HG03520 (cell line): ENCODE data around the gene RABEP2.

ENCODE experiments used
- ATAC-seq: cut with Tn5 transposase; IDR thresholded peaks from one replicate; pipeline ENCODE4 v1.9.1; 2021; ENCODE audit warnings: mild to moderate bottlenecking, moderate library complexity; ENCODE audit not compliant: unreplicated experiment

RABEP2 gene

DNA sequence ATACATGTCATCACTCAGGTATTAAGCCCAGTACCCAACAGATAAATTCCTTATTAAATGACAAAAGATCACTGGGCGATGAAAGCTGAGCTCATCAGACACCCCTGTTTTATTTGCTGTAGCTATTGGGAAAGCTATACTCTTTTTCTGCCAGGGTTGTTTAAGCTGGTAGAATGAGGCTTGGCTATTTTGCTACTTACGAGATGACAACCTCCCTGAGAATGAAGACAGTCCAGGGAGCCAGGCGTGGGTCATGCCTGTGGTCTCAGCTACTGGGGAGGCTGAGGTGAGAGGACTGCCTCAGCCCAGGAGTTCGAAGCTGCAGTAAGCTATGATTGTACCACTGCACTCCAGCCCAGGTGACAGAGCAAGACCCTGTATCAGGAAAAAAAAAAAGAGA lies 65.7 kb downstream of the RABEP2 start:
- no peak for ATAC-seq

DNA sequence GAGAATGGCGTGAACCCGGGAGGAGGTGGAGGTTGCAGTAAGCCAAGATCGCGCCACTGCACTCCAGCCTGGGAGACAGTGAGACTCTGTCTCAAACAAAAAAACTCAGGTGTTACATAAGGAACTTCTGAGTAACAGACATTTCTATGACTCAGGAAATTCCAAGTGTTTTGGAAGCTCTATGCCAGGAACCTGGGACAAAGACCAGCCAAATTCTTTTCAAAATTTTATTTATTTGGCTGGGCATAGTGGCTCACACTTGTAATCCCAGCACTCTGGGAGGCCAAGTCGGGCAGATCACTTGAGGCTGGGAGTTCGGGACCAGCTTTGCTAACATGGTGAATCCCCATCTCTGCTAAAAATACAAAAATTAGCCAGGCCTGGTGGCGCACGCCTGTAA lies 66.6 kb downstream of the RABEP2 start:
- no peak for ATAC-seq
